PFSK-1 (cell line): ENCODE data around the gene GCSAM.

Experiments
- FOXP2 ChIP-seq: optimal IDR thresholded peaks from 2 replicates; pipeline ENCODE3; 2011; ENCODE audit warnings: borderline replicate concordance, control low read depth, inconsistent platforms; ENCODE audit not compliant: insufficient read depth; ENCODE audit errors: extremely low read length, extremely low read depth
- POLR2AphosphoS5 ChIP-seq: IDR thresholded peaks from 2 replicates; pipeline ENCODE4 v1.6.1; 2012; ENCODE audit warnings: low read depth, mild to moderate bottlenecking, control low read depth, low read length, moderate library complexity
- REST ChIP-seq, 2 experiments: IDR thresholded peaks; 2 replicates each; pipeline versions ENCODE4 v1.6.1 to v1.8.0; 2011 to 2012; ENCODE audit warnings: low read depth in 2 of 2, low read length in 2 of 2, control low read depth in 1 of 2, inconsistent platforms in 1 of 2, mild to moderate bottlenecking in 1 of 2, moderate library complexity in 1 of 2; ENCODE audit not compliant: insufficient read depth in 1 of 2
- SIN3A ChIP-seq: IDR thresholded peaks from 2 replicates; pipeline ENCODE4 v1.6.1; 2012; ENCODE audit warnings: mild to moderate bottlenecking, low read length, moderate library complexity, borderline replicate concordance; ENCODE audit not compliant: insufficient read depth
- TAF1 ChIP-seq: IDR thresholded peaks from 2 replicates; pipeline ENCODE4 v1.6.1; 2012; ENCODE audit warnings: low read length, control low read depth, borderline replicate concordance; ENCODE audit not compliant: insufficient read depth

Gene GCSAM

GRCh38 chr3:112096176-112096575, 36.9 kb downstream of the GCSAM start:
- TF ChIP-seq POLR2AphosphoS5 (no peak), REST (IDR thresholded peaks at IDR 0.05; ENCODE audit: insufficient read depth in 1 of 2, low read depth in 2 of 2, low read length in 2 of 2) (no peak), SIN3A (no peak), TAF1 (no peak), FOXP2 (no peak)

- no peak for TF ChIP-seq TAF1
- no peak for TF ChIP-seq SIN3A
- TF ChIP-seq REST (IDR thresholded peaks at IDR 0.05; ENCODE audit: insufficient read depth in 1 of 2, low read depth in 2 of 2, low read length in 2 of 2): no peak
- no peak for TF ChIP-seq FOXP2
- no peak for TF ChIP-seq POLR2AphosphoS5
Measured at GRCh38 chr3:112095731-112096130, 37.3 kb downstream of the GCSAM start.

- TF ChIP-seq SIN3A (no peak), REST (IDR thresholded peaks at IDR 0.05; ENCODE audit: insufficient read depth in 1 of 2, low read depth in 2 of 2, low read length in 2 of 2) (no peak), TAF1 (no peak), POLR2AphosphoS5 (no peak), FOXP2 (no peak)
Measured at GRCh38 chr3:112093180-112093522, 39.9 kb downstream of the GCSAM start.

GRCh38 chr3:112092496-112093179, 40.4 kb downstream of the GCSAM start:
- TF ChIP-seq TAF1 (no peak), FOXP2 (no peak)

GRCh38 chr3:112090887-112091586, 42.0 kb downstream of the GCSAM start:
- TF ChIP-seq FOXP2 (no peak), TAF1 (no peak), SIN3A (no peak)
